ENCODE measurements around the gene SASH1.

DNA sequence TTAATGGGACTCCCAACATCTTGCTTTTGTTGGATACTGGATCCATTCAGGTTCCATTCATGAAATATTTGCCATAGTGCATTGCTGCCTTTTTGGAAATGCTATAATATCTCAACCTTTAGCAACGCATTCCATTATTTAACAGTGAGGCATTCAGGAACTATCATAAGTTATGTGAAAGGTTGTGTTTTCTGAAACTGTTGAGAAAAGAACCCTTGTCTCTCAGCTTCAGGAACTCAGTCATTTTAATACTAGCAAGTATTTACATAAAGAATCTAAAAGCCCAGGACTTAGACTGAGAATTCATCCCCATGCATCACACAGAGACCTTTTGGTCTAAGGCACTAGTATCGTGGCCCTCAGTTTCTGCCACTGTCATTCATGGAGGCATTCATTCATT is 24.9 kb upstream of the SASH1 start:
- TF ChIP-seq POLR2AphosphoS5 (IDR thresholded peaks at IDR 0.05; ENCODE audit: insufficient read depth, low read depth, low read length) (no peak), POLR2A (IDR thresholded peaks at IDR 0.05; ENCODE audit: low read depth, low read length) (no peak), EZH2 (IDR thresholded peaks at IDR 0.05; ENCODE audit: borderline replicate concordance, low read depth, low read length, severe bottlenecking) (no peak), FOS (IDR thresholded peaks at IDR 0.05; ENCODE audit: borderline replicate concordance, insufficient read depth, low read length) (no peak), GATA2 (IDR thresholded peaks at IDR 0.05; ENCODE audit: insufficient read depth, insufficient read length, low read depth, low read length) (no peak), MYC (IDR thresholded peaks at IDR 0.05; ENCODE audit: low read depth, low read length) (no peak), JUN (IDR thresholded peaks at IDR 0.05; ENCODE audit: borderline replicate concordance, insufficient read depth, insufficient read length, low read depth) (no peak)
- TF ChIP-seq, protein P1, sequence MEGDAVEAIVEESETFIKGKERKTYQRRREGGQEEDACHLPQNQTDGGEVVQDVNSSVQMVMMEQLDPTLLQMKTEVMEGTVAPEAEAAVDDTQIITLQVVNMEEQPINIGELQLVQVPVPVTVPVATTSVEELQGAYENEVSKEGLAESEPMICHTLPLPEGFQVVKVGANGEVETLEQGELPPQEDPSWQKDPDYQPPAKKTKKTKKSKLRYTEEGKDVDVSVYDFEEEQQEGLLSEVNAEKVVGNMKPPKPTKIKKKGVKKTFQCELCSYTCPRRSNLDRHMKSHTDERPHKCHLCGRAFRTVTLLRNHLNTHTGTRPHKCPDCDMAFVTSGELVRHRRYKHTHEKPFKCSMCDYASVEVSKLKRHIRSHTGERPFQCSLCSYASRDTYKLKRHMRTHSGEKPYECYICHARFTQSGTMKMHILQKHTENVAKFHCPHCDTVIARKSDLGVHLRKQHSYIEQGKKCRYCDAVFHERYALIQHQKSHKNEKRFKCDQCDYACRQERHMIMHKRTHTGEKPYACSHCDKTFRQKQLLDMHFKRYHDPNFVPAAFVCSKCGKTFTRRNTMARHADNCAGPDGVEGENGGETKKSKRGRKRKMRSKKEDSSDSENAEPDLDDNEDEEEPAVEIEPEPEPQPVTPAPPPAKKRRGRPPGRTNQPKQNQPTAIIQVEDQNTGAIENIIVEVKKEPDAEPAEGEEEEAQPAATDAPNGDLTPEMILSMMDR (IDR thresholded peaks at IDR 0.05; ENCODE audit: extremely low read depth in 1 of 2, insufficient read depth in 1 of 2, low read depth in 1 of 2, low read length in 2 of 2): no peak
- TF ChIP-seq, protein P2, sequence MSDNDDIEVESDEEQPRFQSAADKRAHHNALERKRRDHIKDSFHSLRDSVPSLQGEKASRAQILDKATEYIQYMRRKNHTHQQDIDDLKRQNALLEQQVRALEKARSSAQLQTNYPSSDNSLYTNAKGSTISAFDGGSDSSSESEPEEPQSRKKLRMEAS (IDR thresholded peaks at IDR 0.05; ENCODE audit: insufficient read depth, insufficient read length): no peak

Data from endothelial cell of umbilical vein (primary cell).